Umbilical cord (tissue), 2 donors: ENCODE data around the gene TMEM190. TPM values are rescaled to one million over a fixed set of nuclear protein-coding genes. Genes with fewer than 3 reads are reported as not detected.
"Not testable (repeated sequence)": the region's sequence is repeated elsewhere in the genome, so short reads cannot be mapped to it uniquely, and the experiment has no call there.

Experiments used
- DNase-seq: peaks from one replicate; pipeline ENCODE4 v3.0.0-alpha.2; 2015; ENCODE audit warnings: low spot score
- total RNA-seq: library from RNA; depleted of rRNA; stranded (reverse); fragments of >200 nt; gene quantifications from one replicate; pipeline ENCODE4 v1.2.3, GENCODE V29; 2014; ENCODE audit warnings: low replicate concordance; ENCODE audit not compliant: insufficient read depth

TMEM190 gene
- not detected for total RNA-seq

GRCh38 chr19:55376241-55376933 lies at the start of gene TMEM190:
Gene TMEM190, plus strand, starts transcription at chr19:55376826. Its CDS starts 28 bp downstream, at chr19:55376854.
- peak; percentile 41 for DNase-seq

- not testable (repeated sequence) for DNase-seq
These were observed 47.8 kb upstream of the TMEM190 start for GRCh38 chr19:55328774-55329318.

GRCh38 chr19:55329791-55330190 lies 46.8 kb upstream of the TMEM190 start:
- DNase-seq = not testable (repeated sequence)

- no peak for DNase-seq
These were observed 42.8 kb upstream of the TMEM190 start for GRCh38 chr19:55333870-55334269.

- DNase-seq = no peak
These were observed 40.5 kb upstream of the TMEM190 start for GRCh38 chr19:55336101-55336500.

- peak; percentile 100 for DNase-seq
These were observed 37.3 kb upstream of the TMEM190 start, which contains the start of gene KMT5C for GRCh38 chr19:55339105-55339888. Gene KMT5C, plus strand, starts transcription at chr19:55339876. Its CDS starts 2,061 bp downstream, at chr19:55341937.

- DNase-seq = no peak
These were observed 36.5 kb upstream of the TMEM190 start for GRCh38 chr19:55339889-55340783.

- DNase-seq = no peak
These were observed 35.9 kb upstream of the TMEM190 start for GRCh38 chr19:55340784-55341147.

- DNase-seq = peak; percentile 52
These were observed 35.4 kb upstream of the TMEM190 start for GRCh38 chr19:55341171-55341588.

- no peak for DNase-seq
These were observed 34.8 kb upstream of the TMEM190 start for GRCh38 chr19:55341595-55342531.

GRCh38 chr19:55344444-55344843 lies 32.2 kb upstream of the TMEM190 start:
- no peak for DNase-seq

- DNase-seq = no peak
These were observed 31.4 kb upstream of the TMEM190 start for GRCh38 chr19:55345101-55345817.

- DNase-seq = peak; percentile 48
These were observed 30.6 kb upstream of the TMEM190 start for GRCh38 chr19:55345818-55346724.

GRCh38 chr19:55346725-55347441 lies 29.7 kb upstream of the TMEM190 start:
- DNase-seq = no peak

GRCh38 chr19:55347442-55348009 lies 29.1 kb upstream of the TMEM190 start:
- no peak for DNase-seq

- no peak for DNase-seq
These were observed 28.1 kb upstream of the TMEM190 start for GRCh38 chr19:55348317-55349034.
